Activated naive CD4-positive, alpha-beta T cell treated with Interleukin-2 at 50 U/mL for 16 hours (primary cell): ENCODE measurements around the gene BPIFB4.

Experiments used
- DNase-seq: peaks from one replicate; pipeline ENCODE4 v3.0.0-alpha.2; 2020

The BPIFB4 gene

GRCh38 chr20:33062105-33062824, 17.2 kb upstream of the BPIFB4 start:
- no peak for DNase-seq

GRCh38 chr20:33062825-33063149, 16.7 kb upstream of the BPIFB4 start:
- DNase-seq, result no peak

- no peak for DNase-seq
These were observed 16.2 kb upstream of the BPIFB4 start for GRCh38 chr20:33063271-33063670.

GRCh38 chr20:33064572-33065287, 14.7 kb upstream of the BPIFB4 start:
- no peak for DNase-seq

GRCh38 chr20:33065785-33066184, 13.7 kb upstream of the BPIFB4 start:
- DNase-seq, result no peak

- DNase-seq, result no peak
These were observed 11.6 kb upstream of the BPIFB4 start for GRCh38 chr20:33067806-33068205.

- no peak for DNase-seq
These were observed 11.0 kb upstream of the BPIFB4 start for GRCh38 chr20:33068251-33068939.

- no peak for DNase-seq
These were observed 9.8 kb upstream of the BPIFB4 start for GRCh38 chr20:33069673-33070072.

- no peak for DNase-seq
These were observed 9.1 kb upstream of the BPIFB4 start for GRCh38 chr20:33070111-33071053.

GRCh38 chr20:33071198-33071597, 8.2 kb upstream of the BPIFB4 start:
- DNase-seq, result no peak

- DNase-seq, result no peak
These were observed 7.1 kb upstream of the BPIFB4 start for GRCh38 chr20:33072362-33072761.

GRCh38 chr20:33072813-33073212, 6.6 kb upstream of the BPIFB4 start:
- no peak for DNase-seq

GRCh38 chr20:33074675-33075074, 4.8 kb upstream of the BPIFB4 start:
- no peak for DNase-seq

GRCh38 chr20:33075281-33075680, 4.2 kb upstream of the BPIFB4 start:
- DNase-seq, result no peak

- no peak for DNase-seq
These were observed 2.6 kb upstream of the BPIFB4 start for GRCh38 chr20:33076662-33077372.

GRCh38 chr20:33081411-33082154, 2.1 kb downstream of the BPIFB4 start:
- DNase-seq, result no peak

GRCh38 chr20:33082546-33082945, 3.1 kb downstream of the BPIFB4 start:
- DNase-seq, result no peak

GRCh38 chr20:33083544-33084340, 4.3 kb downstream of the BPIFB4 start:
- DNase-seq, result no peak

- DNase-seq, result no peak
These were observed 5.3 kb downstream of the BPIFB4 start for GRCh38 chr20:33084722-33085121.

GRCh38 chr20:33086052-33086722, 6.7 kb downstream of the BPIFB4 start:
- DNase-seq, result no peak
